DND-41 (cell line): ENCODE measurements around the gene FMN1.

Experiments
- CTCF ChIP-seq: IDR thresholded peaks from 2 replicates; pipeline ENCODE4 v1.5.1; 2012; ENCODE audit warnings: borderline replicate concordance, low read length, moderate library complexity, mild to moderate bottlenecking; ENCODE audit not compliant: poor library complexity, severe bottlenecking; ENCODE audit errors: extremely low read depth
- EZH2 ChIP-seq: IDR thresholded peaks from 3 replicates; pipeline ENCODE4 v1.6.1; 2012; ENCODE audit warnings: borderline replicate concordance, low read depth, mild to moderate bottlenecking, moderate library complexity, low read length, inconsistent platforms; ENCODE audit not compliant: severe bottlenecking

- peak; percentile 57 for TF ChIP-seq CTCF
- no peak for TF ChIP-seq EZH2
These were observed 21.7 kb upstream of the FMN1 start for GRCh38 chr15:33215941-33216872.
